Vagina (tissue), 2 donors: ENCODE data around the gene FER1L5.

Experiments used
- CTCF ChIP-seq, 3 experiments: fragments of 450-650 bp in 2 of 3; fragments of 200-600 bp in 1 of 3; sonication (generic) in 1 of 3; IDR thresholded peaks; one replicate each; pipeline ENCODE4 v1.5.1; 2017 to 2019; ENCODE audit warnings: antibody characterized with exemption in 3 of 3, mild to moderate bottlenecking in 2 of 3, moderate library complexity in 2 of 3
- POLR2A ChIP-seq, 2 donors: fragments of 450-650 bp; IDR thresholded peaks; one replicate each; pipeline ENCODE4 v1.6.1; 2017; ENCODE audit warnings: antibody characterized with exemption in 2 of 2, mild to moderate bottlenecking in 2 of 2, moderate library complexity in 2 of 2

DNA sequence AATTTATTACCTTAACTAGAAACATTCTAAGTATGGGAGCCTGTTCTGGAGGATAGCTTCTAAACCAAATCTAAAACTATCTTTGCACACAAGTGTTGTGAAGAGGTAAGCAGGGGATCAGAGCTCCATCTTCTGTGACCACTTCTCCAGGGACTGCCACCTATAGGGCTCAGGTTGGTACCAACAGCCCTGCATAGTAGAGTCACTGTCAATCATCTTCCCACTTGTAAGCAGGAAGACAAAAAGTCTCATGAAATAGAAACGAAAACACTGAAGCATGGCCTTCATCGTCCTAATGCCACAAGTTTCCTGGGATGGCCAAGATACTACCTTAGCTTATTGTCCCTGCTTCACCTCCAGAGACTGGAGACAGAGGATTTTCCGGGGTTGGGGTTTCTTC is 48.3 kb upstream of the FER1L5 start:
- TF ChIP-seq CTCF (IDR thresholded peaks at IDR 0.05) = no peak
- no peak for TF ChIP-seq POLR2A (IDR thresholded peaks at IDR 0.05)
